ENCODE measurements around the gene KRT24.
A peak's percentile ranks its signal among the peaks of the same experiment; 100 is the strongest.

GRCh38 chr17:40714473-40714872, 10.9 kb upstream of the KRT24 start:
- TF ChIP-seq, protein P1, sequence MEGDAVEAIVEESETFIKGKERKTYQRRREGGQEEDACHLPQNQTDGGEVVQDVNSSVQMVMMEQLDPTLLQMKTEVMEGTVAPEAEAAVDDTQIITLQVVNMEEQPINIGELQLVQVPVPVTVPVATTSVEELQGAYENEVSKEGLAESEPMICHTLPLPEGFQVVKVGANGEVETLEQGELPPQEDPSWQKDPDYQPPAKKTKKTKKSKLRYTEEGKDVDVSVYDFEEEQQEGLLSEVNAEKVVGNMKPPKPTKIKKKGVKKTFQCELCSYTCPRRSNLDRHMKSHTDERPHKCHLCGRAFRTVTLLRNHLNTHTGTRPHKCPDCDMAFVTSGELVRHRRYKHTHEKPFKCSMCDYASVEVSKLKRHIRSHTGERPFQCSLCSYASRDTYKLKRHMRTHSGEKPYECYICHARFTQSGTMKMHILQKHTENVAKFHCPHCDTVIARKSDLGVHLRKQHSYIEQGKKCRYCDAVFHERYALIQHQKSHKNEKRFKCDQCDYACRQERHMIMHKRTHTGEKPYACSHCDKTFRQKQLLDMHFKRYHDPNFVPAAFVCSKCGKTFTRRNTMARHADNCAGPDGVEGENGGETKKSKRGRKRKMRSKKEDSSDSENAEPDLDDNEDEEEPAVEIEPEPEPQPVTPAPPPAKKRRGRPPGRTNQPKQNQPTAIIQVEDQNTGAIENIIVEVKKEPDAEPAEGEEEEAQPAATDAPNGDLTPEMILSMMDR (IDR thresholded peaks at IDR 0.05; ENCODE audit: low read depth, low read length): peak; percentile 26
- TF ChIP-seq EZH2phosphoT487 (IDR thresholded peaks at IDR 0.05; ENCODE audit: low read depth): no peak
